22Rv1 (cell line): Measurements from ENCODE around the gene KCNQ1.

Experiments
- H3K27ac ChIP-seq: fragments of 450-650 bp; 2 replicates; pipeline ENCODE4 v1.5.1; 2017
- ZFX ChIP-seq: fragments of 450-650 bp; IDR thresholded peaks from 2 replicates; pipeline ENCODE4 v1.6.1; 2017; ENCODE audit warnings: antibody characterized with exemption, borderline replicate concordance
- TF ChIP-seq, protein P1 (sequence below): fragments of 450-650 bp; IDR thresholded peaks from 2 replicates; pipeline ENCODE4 v1.5.1; 2017; ENCODE audit warnings: mild to moderate bottlenecking

Gene KCNQ1

DNA sequence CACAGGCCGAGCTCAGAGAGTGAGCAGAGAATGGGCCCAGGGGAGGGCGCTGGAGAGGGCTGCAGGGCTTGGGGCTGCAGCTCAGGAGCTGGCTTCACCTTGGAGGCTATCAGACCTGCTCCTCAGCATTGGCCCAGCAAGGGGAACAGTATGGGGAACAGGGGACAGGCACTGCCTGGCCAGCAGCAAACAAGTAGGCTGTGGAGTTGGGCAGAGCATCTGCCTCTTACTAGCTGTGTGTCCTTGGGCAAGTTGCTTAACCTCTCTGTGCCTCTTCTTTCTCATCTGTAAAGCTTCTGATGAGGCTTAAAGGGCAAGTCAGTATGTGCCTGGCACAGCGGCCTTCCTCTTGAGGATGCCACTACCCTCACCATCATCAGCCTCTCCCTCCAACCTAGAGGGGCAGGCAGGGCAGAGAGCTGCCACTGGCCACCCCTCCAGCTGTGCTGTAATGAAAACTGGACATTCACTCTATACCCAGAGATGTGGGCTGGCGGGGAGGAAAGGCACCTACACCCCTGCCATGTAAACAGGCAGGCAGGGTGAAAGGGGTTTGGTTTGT is 448.2 kb downstream of the KCNQ1 start:
- no peak overlapping the region for H3K27ac ChIP-seq
- TF ChIP-seq ZFX: no peak
- TF ChIP-seq, protein P1, sequence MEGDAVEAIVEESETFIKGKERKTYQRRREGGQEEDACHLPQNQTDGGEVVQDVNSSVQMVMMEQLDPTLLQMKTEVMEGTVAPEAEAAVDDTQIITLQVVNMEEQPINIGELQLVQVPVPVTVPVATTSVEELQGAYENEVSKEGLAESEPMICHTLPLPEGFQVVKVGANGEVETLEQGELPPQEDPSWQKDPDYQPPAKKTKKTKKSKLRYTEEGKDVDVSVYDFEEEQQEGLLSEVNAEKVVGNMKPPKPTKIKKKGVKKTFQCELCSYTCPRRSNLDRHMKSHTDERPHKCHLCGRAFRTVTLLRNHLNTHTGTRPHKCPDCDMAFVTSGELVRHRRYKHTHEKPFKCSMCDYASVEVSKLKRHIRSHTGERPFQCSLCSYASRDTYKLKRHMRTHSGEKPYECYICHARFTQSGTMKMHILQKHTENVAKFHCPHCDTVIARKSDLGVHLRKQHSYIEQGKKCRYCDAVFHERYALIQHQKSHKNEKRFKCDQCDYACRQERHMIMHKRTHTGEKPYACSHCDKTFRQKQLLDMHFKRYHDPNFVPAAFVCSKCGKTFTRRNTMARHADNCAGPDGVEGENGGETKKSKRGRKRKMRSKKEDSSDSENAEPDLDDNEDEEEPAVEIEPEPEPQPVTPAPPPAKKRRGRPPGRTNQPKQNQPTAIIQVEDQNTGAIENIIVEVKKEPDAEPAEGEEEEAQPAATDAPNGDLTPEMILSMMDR: no peak

GRCh38 chr11:2893935-2894334 is 449.1 kb downstream of the KCNQ1 start:
- TF ChIP-seq, protein P1: no peak
- TF ChIP-seq ZFX: no peak
- H3K27ac ChIP-seq: no peak overlapping the region

DNA sequence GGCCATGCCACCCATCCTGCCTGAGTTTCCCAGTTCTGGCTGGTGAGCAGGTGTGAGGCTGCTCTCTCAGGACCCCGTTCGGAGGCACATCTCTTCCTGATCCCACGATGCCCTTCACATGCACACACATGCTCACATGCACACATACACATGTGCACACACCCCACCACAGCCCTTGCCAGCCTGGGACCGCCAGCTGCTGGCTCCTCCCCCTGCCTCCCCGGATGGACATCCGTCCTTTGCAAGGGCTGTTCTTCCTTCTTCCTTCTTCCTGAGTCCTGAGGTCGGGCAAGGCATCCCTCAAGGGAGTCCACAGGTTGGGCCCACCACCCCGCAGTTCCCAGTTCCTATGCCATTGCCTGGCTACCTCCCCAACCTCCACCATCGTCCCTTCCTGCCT is 451.2 kb downstream of the KCNQ1 start:
- H3K27ac ChIP-seq: no peak overlapping the region
- no peak for TF ChIP-seq ZFX
- TF ChIP-seq, protein P1: no peak

- no peak overlapping the region for H3K27ac ChIP-seq
- TF ChIP-seq, protein P1: no peak
- no peak for TF ChIP-seq ZFX
These were observed 452.2 kb downstream of the KCNQ1 start for GRCh38 chr11:2897048-2897447.

DNA sequence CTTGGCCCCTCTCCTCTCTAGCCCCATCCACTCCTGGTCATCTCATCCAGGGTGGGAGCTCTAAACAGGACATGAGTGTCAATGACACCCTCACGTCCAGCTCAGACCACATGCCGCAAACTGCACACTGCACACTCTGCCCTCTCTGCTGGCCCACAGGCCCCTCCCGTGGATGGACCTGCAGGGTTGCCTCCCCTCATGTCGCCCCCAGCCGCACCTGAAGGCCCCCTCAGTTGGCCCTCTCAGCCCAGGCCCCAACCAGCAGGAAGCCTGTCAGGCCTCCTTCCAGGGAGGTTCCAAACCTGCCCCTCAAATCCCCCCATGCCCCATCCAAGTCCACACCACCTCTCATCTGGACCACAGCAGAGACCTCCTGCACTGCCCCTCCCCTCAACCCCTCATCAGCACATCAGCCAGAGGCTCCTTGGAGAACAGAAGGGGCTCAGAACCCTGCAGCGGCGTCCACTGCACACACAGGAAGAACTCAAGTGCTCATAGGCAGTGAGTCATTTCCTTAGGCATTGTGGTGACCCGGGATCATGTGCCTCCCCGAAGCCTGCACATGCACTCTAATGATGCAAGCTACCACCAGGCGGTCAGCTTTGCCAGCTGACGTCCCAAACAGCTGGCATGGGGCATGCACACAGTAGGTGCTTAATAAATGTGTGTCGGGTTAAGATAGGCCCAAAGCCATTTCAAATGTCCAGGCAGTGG is 453.7 kb downstream of the KCNQ1 start:
- TF ChIP-seq, protein P1: no peak
- TF ChIP-seq ZFX: no peak
- no peak overlapping the region for H3K27ac ChIP-seq
